GM18519 (cell line): Measurements from ENCODE around the gene PITX3.
A peak's percentile ranks its signal among the peaks of the same experiment; 100 is the strongest.
"Not testable (repeated sequence)": the region's sequence is repeated elsewhere in the genome, so short reads cannot be mapped to it uniquely, and the experiment has no call there.

Experiments used
- ATAC-seq: cut with Tn5 transposase; IDR thresholded peaks from one replicate; pipeline ENCODE4 v1.9.1; 2021; ENCODE audit warnings: mild to moderate bottlenecking, moderate library complexity; ENCODE audit not compliant: unreplicated experiment, low FRiP score

The PITX3 gene

DNA sequence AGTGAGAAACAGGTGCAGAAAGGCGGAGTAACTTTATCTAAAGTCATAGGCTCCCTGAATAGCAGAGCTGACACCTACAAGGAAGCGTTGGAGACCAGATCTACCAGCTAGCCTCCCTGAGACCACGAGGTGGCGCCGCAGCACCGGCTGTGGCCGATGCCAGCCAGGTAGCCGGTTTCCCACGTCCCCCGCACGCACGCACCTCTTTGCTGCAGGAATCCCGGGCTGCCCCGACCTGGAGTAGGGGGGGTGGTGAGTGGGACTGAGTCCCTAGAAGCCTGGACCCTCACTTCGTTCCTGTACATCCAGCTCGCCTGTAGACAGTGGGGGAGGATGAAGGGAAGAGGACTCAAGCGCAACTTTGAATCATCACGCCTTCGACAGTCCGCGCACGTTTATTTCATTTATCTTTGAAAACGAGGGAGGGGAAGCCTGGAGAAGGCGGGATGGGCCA lies 11.5 kb downstream of the PITX3 start:
- ATAC-seq = no peak

- no peak for ATAC-seq
These were observed 14.3 kb downstream of the PITX3 start for GRCh38 chr10:102227050-102227449.

DNA sequence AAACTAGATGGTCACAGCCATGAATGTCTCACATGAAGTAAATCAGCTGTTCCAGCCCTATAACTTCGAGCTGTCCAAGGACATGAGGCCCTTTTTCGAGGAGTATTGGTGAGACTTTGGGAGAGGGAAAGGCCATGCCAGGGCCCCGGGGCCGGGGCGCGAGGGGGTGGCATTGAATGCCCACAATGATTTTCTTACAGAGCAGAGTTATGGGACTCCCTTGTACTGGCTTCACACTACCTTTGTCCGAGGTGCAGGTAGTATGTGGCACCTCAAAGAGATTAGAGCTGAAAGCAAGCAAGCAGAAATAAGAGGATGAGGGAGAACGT lies 14.8 kb downstream of the PITX3 start:
- no peak for ATAC-seq

DNA sequence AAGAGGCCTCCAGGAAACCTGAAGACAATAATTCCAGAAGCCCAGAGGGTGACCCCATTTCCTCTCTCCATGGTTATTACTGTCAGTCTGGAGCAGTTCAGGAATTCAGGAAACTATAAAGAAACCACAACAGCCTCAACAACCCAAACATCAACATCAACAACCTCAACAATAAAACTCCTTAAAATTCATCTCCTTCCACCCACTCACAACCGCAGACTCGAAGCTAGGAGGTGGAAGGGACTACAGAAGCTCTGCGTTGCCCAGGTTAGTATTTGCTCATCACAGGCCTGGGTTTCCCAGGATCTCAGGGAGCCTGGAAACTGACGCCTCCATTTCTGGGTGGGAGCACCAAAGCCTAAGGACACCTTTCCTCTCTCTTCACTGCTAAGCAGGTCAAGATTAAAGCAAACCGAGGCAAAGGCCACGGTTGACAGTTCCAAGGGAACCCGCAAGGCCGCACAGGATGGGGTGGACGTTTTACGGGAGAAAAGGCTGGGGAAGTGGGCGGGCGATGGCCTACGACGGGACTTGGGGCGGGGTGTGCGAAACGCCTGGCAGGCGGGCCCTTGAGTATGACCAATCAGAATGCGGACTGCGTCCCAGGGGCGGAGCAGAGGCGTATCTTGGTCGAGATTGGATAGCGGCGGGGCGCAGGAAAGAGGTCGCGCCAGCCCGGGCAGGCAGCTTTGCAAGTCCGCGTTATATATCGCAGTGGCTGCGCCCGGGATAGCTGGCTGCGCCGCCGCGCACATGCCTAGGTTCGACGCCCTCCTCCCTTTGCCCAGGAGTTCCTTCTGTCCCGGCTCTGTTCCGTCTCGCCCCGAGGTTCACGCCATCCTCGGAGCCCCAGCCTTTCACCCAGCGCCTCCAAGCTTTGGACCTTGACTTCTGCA lies 15.4 kb downstream of the PITX3 start, which contains the start of gene ELOVL3:
Gene ELOVL3 (plus strand): TSS at position 654 of the 896 bp plus-strand sequence. CDS start 250 bp downstream, outside the sequence.
- ATAC-seq = peak; percentile 79

- no peak for ATAC-seq
These were observed 18.5 kb downstream of the PITX3 start for GRCh38 chr10:102222797-102223196.

GRCh38 chr10:102220612-102221011 lies 20.7 kb downstream of the PITX3 start:
- ATAC-seq = no peak

GRCh38 chr10:102219370-102219769 lies 21.9 kb downstream of the PITX3 start:
- no peak for ATAC-seq

GRCh38 chr10:102213599-102213998 lies 27.7 kb downstream of the PITX3 start:
- not testable (repeated sequence) for ATAC-seq

DNA sequence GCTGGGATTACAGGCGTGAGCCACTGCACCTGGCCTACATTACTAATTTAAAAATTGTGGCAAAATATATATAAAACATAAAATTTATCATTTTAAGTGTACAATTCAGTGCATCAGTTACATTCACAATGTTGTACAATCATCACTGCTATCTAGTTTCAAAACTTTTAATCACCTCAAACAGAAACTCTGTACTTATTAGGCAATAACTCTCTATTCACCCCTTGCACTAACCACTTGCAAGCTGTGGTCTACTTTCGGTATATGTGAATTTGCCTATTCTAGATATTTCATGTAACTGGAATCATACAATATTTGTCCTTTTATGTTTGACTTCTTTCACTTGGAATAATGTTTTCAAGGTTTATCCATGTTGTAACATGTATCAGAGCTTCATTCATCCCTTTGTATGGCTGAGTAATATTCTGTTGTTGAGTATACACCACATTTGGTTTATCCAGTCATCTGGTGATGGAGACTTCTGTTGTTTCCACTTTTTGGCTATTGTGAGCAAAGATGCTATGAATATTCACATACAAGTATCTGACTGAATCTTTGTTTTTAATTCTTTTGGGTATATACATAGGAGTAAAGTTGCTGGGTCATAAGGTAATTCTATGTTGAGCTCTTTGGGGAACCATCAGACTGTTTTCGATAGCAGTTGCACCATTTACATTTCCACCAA lies 29.6 kb downstream of the PITX3 start:
- ATAC-seq = no peak

DNA sequence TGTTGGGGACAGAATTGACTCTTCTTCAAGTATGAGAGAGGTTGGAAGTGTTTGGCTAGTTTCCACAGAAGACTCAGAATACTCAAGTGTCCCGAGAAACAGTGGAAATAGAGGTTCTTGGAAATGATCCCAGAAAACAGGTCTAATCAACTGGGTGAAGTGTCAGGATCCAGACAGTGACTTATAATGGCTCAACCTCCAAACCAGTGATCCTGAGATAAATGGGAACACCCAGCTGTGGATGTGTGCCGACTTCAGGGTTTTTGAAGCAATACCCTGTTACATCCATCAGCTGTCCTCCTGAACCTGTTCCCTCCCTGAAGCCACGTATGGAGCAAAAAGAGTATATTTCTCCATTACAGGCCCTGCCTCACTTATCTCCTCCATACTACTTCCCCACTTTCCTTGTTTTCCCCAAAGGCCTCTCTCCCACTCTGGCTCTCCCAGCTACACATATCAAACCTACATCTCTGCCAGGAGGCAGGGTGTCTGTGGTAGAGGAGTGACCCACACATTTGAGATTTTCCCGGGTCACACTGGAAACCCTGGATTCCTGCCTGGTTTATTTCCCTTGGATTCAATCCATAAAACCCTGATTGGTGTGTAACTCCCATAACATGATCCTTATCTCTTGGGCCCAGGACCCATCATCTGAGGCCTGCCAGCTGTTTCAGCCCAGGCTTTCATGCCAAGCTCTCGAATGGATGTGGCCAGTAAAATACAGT lies 32.8 kb downstream of the PITX3 start:
- ATAC-seq = no peak

DNA sequence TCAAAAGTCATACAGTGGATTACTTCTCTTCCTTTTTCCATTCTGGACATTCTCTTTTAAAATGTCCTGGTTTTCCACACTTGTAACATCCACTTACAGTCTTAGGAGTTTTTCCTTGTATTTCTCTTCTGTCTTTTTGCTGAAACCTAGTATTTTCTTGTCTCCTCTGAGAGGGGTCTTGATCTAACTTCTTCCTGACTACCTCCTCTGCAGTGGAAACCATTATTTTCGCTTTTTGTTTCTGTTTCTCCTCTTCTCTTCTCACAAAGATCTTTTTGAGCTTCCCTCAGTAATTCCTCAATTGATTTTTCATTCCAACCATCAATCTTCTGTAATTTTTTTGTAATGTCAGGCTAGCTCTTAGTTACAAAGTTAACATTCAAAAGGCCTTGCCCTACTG lies 38.9 kb downstream of the PITX3 start:
- no peak for ATAC-seq

DNA sequence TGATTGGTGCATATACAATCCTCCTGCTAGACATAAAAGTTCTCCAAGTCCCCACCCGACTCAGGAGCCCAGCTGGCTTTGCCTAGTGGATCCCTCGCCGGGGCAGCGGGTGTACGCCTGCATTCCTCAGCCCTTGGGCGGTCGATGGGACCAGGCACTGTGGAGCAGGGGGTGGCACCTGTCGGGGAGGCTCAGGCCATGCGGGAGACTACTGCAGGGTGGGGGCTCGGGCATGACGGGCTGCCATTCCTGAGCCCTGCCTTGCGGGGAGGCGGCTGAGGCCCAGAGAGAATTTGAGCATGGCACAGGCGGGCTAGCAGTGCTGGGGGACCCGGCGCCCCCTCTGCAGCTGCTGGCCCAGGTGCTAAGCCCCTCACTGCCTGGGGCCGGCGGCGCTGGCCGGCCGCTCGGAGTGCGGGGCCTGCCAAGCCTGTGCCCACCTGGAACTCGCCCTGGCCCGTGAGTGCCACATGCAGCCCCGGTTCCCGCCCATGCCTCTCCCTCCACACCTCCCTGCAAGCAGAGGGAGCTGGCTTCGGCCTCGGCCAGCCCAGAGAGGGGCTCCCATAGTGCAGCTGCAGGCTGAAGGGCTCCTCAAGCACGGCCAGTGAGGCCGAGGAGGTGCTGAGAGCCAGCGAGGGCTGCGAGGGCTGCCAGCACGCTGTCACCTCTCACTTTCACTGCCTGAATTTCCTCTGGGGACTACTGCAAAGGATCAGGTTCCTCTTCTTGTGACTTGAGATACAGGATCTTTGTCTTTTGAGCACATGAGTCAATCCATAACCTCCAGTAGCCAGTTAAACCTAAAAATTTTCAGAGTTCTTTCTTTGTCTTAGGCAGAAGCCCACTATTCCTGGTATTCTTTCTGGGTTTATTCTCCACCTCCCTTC lies 40.3 kb downstream of the PITX3 start:
- ATAC-seq = no peak

DNA sequence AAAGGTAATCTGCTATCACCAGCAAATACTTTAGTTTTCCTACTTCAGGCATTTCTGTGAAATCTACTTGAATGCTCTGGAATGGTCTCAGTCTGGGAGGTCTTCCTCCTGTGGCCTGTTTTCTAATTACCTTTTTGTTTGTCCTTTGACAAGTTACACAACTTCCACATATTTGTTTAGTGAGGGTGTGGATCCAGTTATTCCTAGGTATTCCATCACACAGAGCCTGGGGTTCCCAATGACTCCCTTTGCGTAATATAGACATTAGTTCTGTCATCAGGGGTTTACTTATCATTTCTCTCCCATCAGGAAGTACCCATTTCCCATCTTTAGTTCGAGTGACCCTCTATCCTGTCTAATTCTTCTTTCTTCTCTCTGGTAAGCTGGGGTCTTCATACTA lies 43.3 kb downstream of the PITX3 start:
- ATAC-seq = no peak

GRCh38 chr10:102196893-102197292 lies 44.4 kb downstream of the PITX3 start:
- ATAC-seq = no peak

- ATAC-seq = no peak
These were observed 45.9 kb downstream of the PITX3 start for GRCh38 chr10:102195296-102195870.

- no peak for ATAC-seq
These were observed 49.4 kb downstream of the PITX3 start for GRCh38 chr10:102191956-102192355.

GRCh38 chr10:102188941-102189898 lies 52.1 kb downstream of the PITX3 start:
- ATAC-seq = not testable (repeated sequence)

GRCh38 chr10:102188298-102188940 lies 52.9 kb downstream of the PITX3 start:
- no peak for ATAC-seq
